GM18517 (cell line): ENCODE measurements around the gene LRSAM1.

Source experiments
- ATAC-seq: cut with Tn5 transposase; IDR thresholded peaks from one replicate; pipeline ENCODE4 v1.9.1; 2021; ENCODE audit warnings: mild to moderate bottlenecking, moderate library complexity; ENCODE audit not compliant: unreplicated experiment

Gene LRSAM1

GRCh38 chr9:127495884-127496555 is 44.7 kb downstream of the LRSAM1 start:
- no peak for ATAC-seq

GRCh38 chr9:127496974-127497373 is 45.7 kb downstream of the LRSAM1 start:
- ATAC-seq: no peak

- ATAC-seq: no peak
Measured at GRCh38 chr9:127497656-127498290, 46.5 kb downstream of the LRSAM1 start.

- no peak for ATAC-seq
Measured at GRCh38 chr9:127498298-127498697, 47.0 kb downstream of the LRSAM1 start.

GRCh38 chr9:127500399-127500798 is 49.1 kb downstream of the LRSAM1 start:
- ATAC-seq: no peak

GRCh38 chr9:127500862-127501261 is 49.6 kb downstream of the LRSAM1 start:
- ATAC-seq: no peak

- ATAC-seq: no peak
Measured at GRCh38 chr9:127501821-127502343, 50.6 kb downstream of the LRSAM1 start.

GRCh38 chr9:127502706-127503378 is 51.5 kb downstream of the LRSAM1 start:
- ATAC-seq: no peak

- ATAC-seq: no peak
Measured at GRCh38 chr9:127503379-127503921, 52.1 kb downstream of the LRSAM1 start.

- no peak for ATAC-seq
Measured at GRCh38 chr9:127503947-127504886, 52.9 kb downstream of the LRSAM1 start.

- ATAC-seq: no peak
Measured at GRCh38 chr9:127504887-127505251, 53.6 kb downstream of the LRSAM1 start.

GRCh38 chr9:127505396-127506116 is 54.2 kb downstream of the LRSAM1 start:
- no peak for ATAC-seq

GRCh38 chr9:127506117-127506813 is 55.0 kb downstream of the LRSAM1 start:
- no peak for ATAC-seq

GRCh38 chr9:127506814-127507750 is 55.8 kb downstream of the LRSAM1 start:
- no peak for ATAC-seq

- no peak for ATAC-seq
Measured at GRCh38 chr9:127507751-127508648, 56.7 kb downstream of the LRSAM1 start.

GRCh38 chr9:127508901-127509260 is 57.6 kb downstream of the LRSAM1 start:
- no peak for ATAC-seq

- ATAC-seq: no peak
Measured at GRCh38 chr9:127509261-127509954, 58.1 kb downstream of the LRSAM1 start.
